ENCODE results near the gene GOLGB1.

DNA sequence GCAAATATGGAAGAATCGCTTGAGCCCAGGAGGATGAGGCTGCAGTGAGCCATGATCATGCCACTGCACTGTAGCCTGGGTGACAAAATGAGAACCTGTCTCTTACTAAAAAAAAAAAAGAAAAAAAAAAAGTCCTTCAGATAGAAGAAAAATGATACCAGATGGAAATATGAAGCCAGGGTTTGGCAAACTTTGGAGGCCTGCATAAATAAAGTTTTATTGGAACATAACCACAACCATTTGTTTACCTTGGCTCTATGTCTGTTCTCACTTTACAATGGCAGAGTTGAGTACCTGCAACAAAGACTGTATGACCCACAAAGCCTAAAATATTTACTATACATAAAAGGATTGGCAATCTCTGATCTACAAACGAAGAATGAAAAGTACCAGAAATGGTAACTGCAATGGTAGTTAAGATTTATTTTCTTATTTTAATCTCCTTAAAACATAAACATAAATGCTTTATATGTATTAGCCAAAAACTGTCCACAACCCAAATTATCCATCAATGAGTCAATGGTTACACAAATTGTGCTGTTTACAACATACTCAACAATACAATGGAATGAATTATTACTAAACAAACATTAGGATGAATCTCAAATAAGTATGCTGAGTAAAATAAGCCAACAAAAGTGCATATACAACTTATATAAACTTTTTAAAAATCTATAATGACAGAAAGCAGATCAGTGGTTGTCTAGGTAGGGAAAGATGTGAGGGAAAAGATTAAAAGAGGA lies 41.8 kb downstream of the GOLGB1 start:
- TF ChIP-seq CTCF (conservative IDR thresholded peaks at IDR 0.05; ENCODE audit: low read length): no peak
- no peak for TF ChIP-seq EZH2phosphoT487 (IDR thresholded peaks at IDR 0.05; ENCODE audit: borderline replicate concordance)

Measured in Loucy (cell line).